Hepatocyte (in vitro differentiated cells): Measurements from ENCODE around the gene PRODH. TPM values are rescaled to one million over a fixed set of nuclear protein-coding genes. Genes with fewer than 3 reads are reported as not detected.
A peak's percentile ranks its signal among the peaks of the same experiment; 100 is the strongest.
"Not testable (repeated sequence)": the region's sequence is repeated elsewhere in the genome, so short reads cannot be mapped to it uniquely, and the experiment has no call there.

Experiments
- DNase-seq: peaks from one replicate; pipeline ENCODE4 v3.0.0-alpha.2; 2016; ENCODE audit warnings: low spot score
- H2AFZ ChIP-seq: fragments of 200-600 bp; sonication (generic); 2 replicates; pipeline ENCODE4 v1.6.0; 2016; ENCODE audit warnings: antibody characterized with exemption, mild to moderate bottlenecking
- H3K27ac ChIP-seq: fragments of 200-600 bp; sonication (generic); 2 replicates; pipeline ENCODE4 v1.5.1; 2016; ENCODE audit warnings: mild to moderate bottlenecking
- H3K27me3 ChIP-seq: fragments of 200-600 bp; sonication (generic); 2 replicates; pipeline ENCODE4 v1.6.1; 2016
- H3K36me3 ChIP-seq: fragments of 200-600 bp; sonication (generic); replicated peaks from 2 replicates; pipeline ENCODE4 v1.5.1; 2016; ENCODE audit warnings: low read depth; ENCODE audit not compliant: insufficient read depth
- H3K4me1 ChIP-seq: fragments of 200-600 bp; sonication (generic); 2 replicates; pipeline ENCODE4 v1.5.1; 2016; ENCODE audit warnings: mild to moderate bottlenecking, moderate library complexity; ENCODE audit not compliant: insufficient read depth
- H3K4me2 ChIP-seq: fragments of 200-600 bp; sonication (generic); 2 replicates; pipeline ENCODE4 v1.6.0; 2016
- H3K4me3 ChIP-seq: fragments of 200-600 bp; sonication (generic); 2 replicates; pipeline ENCODE4 v1.5.1; 2016; ENCODE audit warnings: mild to moderate bottlenecking
- H3K79me2 ChIP-seq: fragments of 200-600 bp; sonication (generic); 2 replicates; pipeline ENCODE4 v1.6.0; 2017; ENCODE audit warnings: mild to moderate bottlenecking
- H3K9me2 ChIP-seq: fragments of 200-600 bp; sonication (generic); replicated peaks from 2 replicates; pipeline ENCODE4 v1.6.0; 2017; ENCODE audit warnings: mild to moderate bottlenecking; ENCODE audit not compliant: insufficient read depth
- H3K9me3 ChIP-seq: fragments of 200-600 bp; sonication (generic); 2 replicates; pipeline ENCODE4 v1.5.1; 2016; ENCODE audit warnings: low read depth, mild to moderate bottlenecking
- H4K20me1 ChIP-seq: fragments of 200-600 bp; sonication (generic); 2 replicates; pipeline ENCODE4 v1.6.0; 2016; ENCODE audit warnings: mild to moderate bottlenecking; ENCODE audit not compliant: insufficient read depth, poor library complexity, severe bottlenecking
- EZH2 ChIP-seq: fragments of 200-600 bp; sonication (generic); IDR thresholded peaks from 2 replicates; pipeline ENCODE4 v1.6.1; 2016; ENCODE audit warnings: antibody characterized with exemption, mild to moderate bottlenecking, borderline replicate concordance
- EZH2phosphoT487 ChIP-seq: fragments of 200-600 bp; sonication (generic); IDR thresholded peaks from one replicate; pipeline ENCODE4 v1.6.1; 2018; ENCODE audit warnings: antibody characterized with exemption, mild to moderate bottlenecking, low read depth, moderate library complexity; ENCODE audit not compliant: unreplicated experiment, severe bottlenecking
- WGBS: methylation state at CpG from one replicate; pipeline ENCODE4 v1.1.6; 2016; ENCODE audit warnings: low lambda C conversion rate; ENCODE audit errors: missing lambda C conversion rate; 5-methylcytosine and 5-hydroxymethylcytosine counted together
- polyA plus RNA-seq: library from polyadenylated mRNA; unstranded; fragments of >200 nt; fragmentation: Nextera tagmentation; extraction: Ambion mirVana; gene quantifications from 2 replicates; pipeline ENCODE4 v1.2.1, GENCODE V29; 2016
- total RNA-seq: library from RNA; depleted of rRNA; stranded (reverse); fragments of >200 nt; gene quantifications from 2 replicates; pipeline ENCODE4 v1.2.3, GENCODE V29; 2014
- TF ChIP-seq, protein P1 (sequence below): fragments of 200-600 bp; sonication (generic); IDR thresholded peaks from 2 replicates; pipeline ENCODE4 v1.5.1; 2016; ENCODE audit warnings: antibody characterized with exemption, mild to moderate bottlenecking; ENCODE audit not compliant: poor library complexity

PRODH gene
- total and polyA plus RNA-seq, 2 experiments from 2014 or later, result 27.2 to 27.9 TPM

GRCh38 chr22:18971321-18971751 lies 35.2 kb upstream of the PRODH start:
- 84% methylated on average over 17 of the region's 19 CpGs for WGBS
- Histone ChIP-seq H3K4me3 (no peak overlapping the region), H3K9me3 (no peaks in the 10 kb centered on the region), H4K20me1 (no peaks in the 10 kb centered on the region), H3K27me3 (no peaks in the 10 kb centered on the region), H3K79me2 (no peaks in the 10 kb centered on the region), H3K27ac (no peak overlapping the region), H3K4me1 (no peaks in the 10 kb centered on the region), H3K4me2 (peak overlapping the region; percentile 99), H2AFZ (no peak overlapping the region), H3K9me2 (no peaks in the 10 kb centered on the region), H3K36me3 (no peaks in the 10 kb centered on the region)
- no peak for DNase-seq
- TF ChIP-seq, protein P1, sequence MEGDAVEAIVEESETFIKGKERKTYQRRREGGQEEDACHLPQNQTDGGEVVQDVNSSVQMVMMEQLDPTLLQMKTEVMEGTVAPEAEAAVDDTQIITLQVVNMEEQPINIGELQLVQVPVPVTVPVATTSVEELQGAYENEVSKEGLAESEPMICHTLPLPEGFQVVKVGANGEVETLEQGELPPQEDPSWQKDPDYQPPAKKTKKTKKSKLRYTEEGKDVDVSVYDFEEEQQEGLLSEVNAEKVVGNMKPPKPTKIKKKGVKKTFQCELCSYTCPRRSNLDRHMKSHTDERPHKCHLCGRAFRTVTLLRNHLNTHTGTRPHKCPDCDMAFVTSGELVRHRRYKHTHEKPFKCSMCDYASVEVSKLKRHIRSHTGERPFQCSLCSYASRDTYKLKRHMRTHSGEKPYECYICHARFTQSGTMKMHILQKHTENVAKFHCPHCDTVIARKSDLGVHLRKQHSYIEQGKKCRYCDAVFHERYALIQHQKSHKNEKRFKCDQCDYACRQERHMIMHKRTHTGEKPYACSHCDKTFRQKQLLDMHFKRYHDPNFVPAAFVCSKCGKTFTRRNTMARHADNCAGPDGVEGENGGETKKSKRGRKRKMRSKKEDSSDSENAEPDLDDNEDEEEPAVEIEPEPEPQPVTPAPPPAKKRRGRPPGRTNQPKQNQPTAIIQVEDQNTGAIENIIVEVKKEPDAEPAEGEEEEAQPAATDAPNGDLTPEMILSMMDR, result no peak
- TF ChIP-seq EZH2 (no peak), EZH2phosphoT487 (no peak)

GRCh38 chr22:18970948-18971315 lies 34.8 kb upstream of the PRODH start:
- H3K9me2 ChIP-seq, result no peaks in the 10 kb centered on the region
- H4K20me1 ChIP-seq, result no peaks in the 10 kb centered on the region
- H3K4me1 ChIP-seq, result no peaks in the 10 kb centered on the region
- 3% methylated on average over 21 of the region's 28 CpGs for WGBS
- no peak overlapping the region for H3K27ac ChIP-seq
- H3K4me2 ChIP-seq, result peak overlapping the region; percentile 99
- no peaks in the 10 kb centered on the region for H3K9me3 ChIP-seq
- no peaks in the 10 kb centered on the region for H3K27me3 ChIP-seq
- DNase-seq, result no peak
- TF ChIP-seq EZH2phosphoT487 (no peak), EZH2 (no peak)
- no peaks in the 10 kb centered on the region for H3K79me2 ChIP-seq
- peak overlapping the region; percentile 64 for H3K4me3 ChIP-seq
- no peaks in the 10 kb centered on the region for H3K36me3 ChIP-seq
- H2AFZ ChIP-seq, result peak overlapping the region; percentile 71

DNA sequence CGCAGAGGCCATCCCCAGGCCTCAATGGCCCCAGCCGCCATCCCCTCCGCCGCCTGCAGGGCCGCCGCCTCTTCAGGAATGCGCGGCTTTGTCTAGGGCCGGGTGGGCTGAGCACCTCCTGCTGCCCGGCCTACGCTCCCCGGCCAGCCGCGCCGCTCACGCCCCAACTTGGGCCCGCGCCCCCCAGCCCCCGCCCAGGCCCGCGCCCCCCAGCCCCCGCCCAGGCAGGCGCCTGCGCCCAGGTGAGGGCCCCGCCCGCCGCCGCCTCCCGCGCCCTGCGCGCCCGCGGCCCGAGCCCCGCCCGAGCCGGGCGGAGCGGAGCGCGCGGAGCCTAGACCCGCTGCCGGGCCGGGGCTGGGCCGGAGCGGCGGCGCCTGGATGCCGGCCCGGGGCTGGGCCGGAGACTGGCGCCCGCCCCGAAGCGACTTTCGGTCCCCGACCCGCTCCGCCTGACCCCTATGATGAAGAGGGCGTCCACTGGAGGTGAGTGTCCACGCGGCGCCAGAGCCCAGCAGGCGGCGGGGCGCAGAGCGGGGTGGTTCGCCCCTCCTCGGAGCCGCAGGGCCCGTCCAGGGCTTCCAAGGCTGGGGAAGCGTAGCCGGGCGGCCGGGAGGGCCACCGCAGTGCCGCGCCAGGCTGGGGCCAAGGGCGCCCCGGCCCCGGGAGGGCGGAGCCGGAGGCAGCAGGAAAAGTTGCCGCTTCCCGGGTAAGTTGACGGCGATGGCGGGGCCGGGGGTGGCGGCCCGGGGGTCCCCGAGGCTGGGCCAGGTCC lies 34.3 kb upstream of the PRODH start:
- Histone ChIP-seq H3K4me3 (peak overlapping the region; percentile 64), H3K9me3 (no peaks in the 10 kb centered on the region), H4K20me1 (no peaks in the 10 kb centered on the region), H3K4me2 (peak overlapping the region; percentile 99), H3K27me3 (no peaks in the 10 kb centered on the region), H3K27ac (no peak overlapping the region), H3K4me1 (no peaks in the 10 kb centered on the region), H2AFZ (peak overlapping the region; percentile 71), H3K9me2 (no peaks in the 10 kb centered on the region), H3K79me2 (no peaks in the 10 kb centered on the region), H3K36me3 (no peaks in the 10 kb centered on the region)
- TF ChIP-seq, protein P1, result peak; percentile 18
- TF ChIP-seq EZH2, result no peak
- peak; percentile 53 for DNase-seq
- under 1% methylated on average over 44 of the region's 94 CpGs for WGBS

DNA sequence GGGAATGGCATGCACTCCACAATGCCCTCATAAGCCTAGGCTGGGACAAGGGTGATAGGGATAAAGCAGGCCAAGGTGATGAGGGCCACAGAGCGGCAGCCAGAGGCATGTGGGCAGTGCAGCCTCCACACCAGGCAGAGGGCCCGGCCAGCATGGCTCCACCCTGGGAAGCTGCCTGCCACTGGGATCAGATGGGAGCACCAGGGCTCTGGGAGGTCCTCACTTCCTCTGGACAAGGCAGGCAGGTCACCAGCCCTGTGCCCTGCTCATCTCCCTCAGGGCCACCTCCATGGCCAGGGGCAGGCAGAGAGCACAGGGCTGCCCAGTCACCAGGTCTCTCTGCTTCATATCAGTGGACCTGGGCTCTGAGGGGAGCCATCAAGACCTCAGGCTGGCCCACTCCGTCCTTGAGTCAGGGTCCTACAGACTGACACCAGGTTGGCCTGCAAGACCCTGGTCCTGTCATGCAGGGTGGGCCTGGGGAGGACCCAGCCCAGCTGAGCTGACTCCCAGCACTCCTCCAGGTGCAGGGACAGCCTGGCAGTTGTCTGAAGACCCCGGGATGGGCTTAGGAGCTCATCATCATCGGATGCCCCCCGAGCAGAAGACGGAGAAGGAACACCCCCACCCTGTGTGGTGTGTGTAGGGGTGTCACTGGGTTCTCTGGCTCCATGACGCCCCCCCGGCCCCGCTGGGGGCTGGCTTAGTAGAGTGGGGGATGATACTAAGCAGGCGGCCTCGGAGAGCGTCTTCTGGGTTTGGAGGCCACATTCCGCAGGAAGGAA lies 33.3 kb upstream of the PRODH start:
- not testable (repeated sequence) for H3K9me3 ChIP-seq, DNase-seq, H3K4me3 ChIP-seq, H3K4me1 ChIP-seq, H2AFZ ChIP-seq, H3K27me3 ChIP-seq, H4K20me1 ChIP-seq, H3K79me2 ChIP-seq, H3K27ac ChIP-seq, H3K36me3 ChIP-seq, H3K9me2 ChIP-seq
- H3K4me2 ChIP-seq, result peak overlapping the region; percentile 99
- WGBS, result 87% methylated on average over 14 of the region's 14 CpGs
